Activated naive CD4-positive, alpha-beta T cell treated with anti-CD3 and anti-CD28 coated beads for 36 hours (primary cell): ENCODE data around the gene ARRDC2. TPM values are rescaled to one million over a fixed set of nuclear protein-coding genes. Genes with fewer than 3 reads are reported as not detected.
"Not testable (repeated sequence)": the region's sequence is repeated elsewhere in the genome, so short reads cannot be mapped to it uniquely, and the experiment has no call there.

Experiments used
- CTCF ChIA-PET: fragments of 350-600 bp; sonication (Branson Sonifier 250); formaldehyde crosslinking; loops from one replicate; lab custom pipeline; 2021; ENCODE audit warnings: antibody characterized with exemption; lab: Charles Lee
- DNase-seq: peaks from one replicate; pipeline ENCODE4 v3.0.0-alpha.2; 2020
- H3K27ac Mint-ChIP-seq: one replicate; pipeline ENCODE4 v1.8.0; 2021; ENCODE audit warnings: mild to moderate bottlenecking, mixed read lengths
- H3K27me3 Mint-ChIP-seq: one replicate; pipeline ENCODE4 v1.8.0; 2021; ENCODE audit warnings: low read depth, mixed read lengths
- H3K36me3 Mint-ChIP-seq: one replicate; pipeline ENCODE4 v1.8.0; 2021; ENCODE audit warnings: low read depth, mixed read lengths
- H3K4me1 Mint-ChIP-seq: one replicate; pipeline ENCODE4 v1.8.0; 2021; ENCODE audit warnings: low read depth, mixed read lengths
- H3K4me3 Mint-ChIP-seq: one replicate; pipeline ENCODE4 v1.8.0; 2021; ENCODE audit warnings: mild to moderate bottlenecking, moderate library complexity, mixed read lengths
- H3K9me3 Mint-ChIP-seq: one replicate; pipeline ENCODE4 v1.8.0; 2021; ENCODE audit warnings: mixed read lengths
- intact Hi-C: fragments of 100-400 bp; cut with micrococcal nuclease; formaldehyde crosslinking; loops from one replicate; pipeline ENCODE4 v1.15.1; 2023
- total RNA-seq, 2 experiments: library from RNA; stranded (reverse); gene quantifications; one replicate each; pipeline ENCODE4 v1.2.3, GENCODE V29; 2021

The ARRDC2 gene
- total RNA-seq, 2 experiments from 2014 or later = 17.7 to 19.0 TPM

DNA sequence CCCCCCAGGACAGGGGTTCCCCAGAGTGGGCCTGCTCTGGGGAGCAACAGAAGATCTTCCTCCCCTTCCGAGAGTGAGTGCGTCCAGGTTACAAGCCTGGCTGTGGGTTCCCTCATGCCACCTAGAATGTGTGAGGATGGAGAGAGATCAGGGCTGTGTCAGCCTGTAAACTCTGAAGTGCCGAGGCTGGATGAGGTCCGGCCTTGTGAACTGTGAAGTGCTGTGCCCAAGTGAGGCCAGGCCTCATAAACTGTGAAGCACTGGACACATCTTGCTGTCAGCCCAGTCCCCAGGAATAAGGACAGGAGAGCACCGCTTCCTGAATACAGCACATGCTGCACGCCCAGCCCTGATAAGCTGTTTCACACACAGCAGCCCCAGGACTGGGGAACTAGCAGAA is 33.4 kb upstream of the ARRDC2 start:
- DNase-seq = no peak
- no peak overlapping the region for H3K27ac Mint-ChIP-seq
- no peaks in the 10 kb centered on the region for H3K36me3 Mint-ChIP-seq
- no peaks in the 10 kb centered on the region for H3K4me1 Mint-ChIP-seq
- intact Hi-C loops = no loop called here
- CTCF ChIA-PET = no interaction called here
- H3K4me3 Mint-ChIP-seq = no peak overlapping the region
- peaks cover 3% of the 10 kb centered on the region for H3K27me3 Mint-ChIP-seq
- no peaks in the 10 kb centered on the region for H3K9me3 Mint-ChIP-seq

- Mint-ChIP-seq H3K27ac (no peak overlapping the region), H3K9me3 (no peaks in the 10 kb centered on the region), H3K4me1 (no peaks in the 10 kb centered on the region), H3K27me3 (peaks cover 5% of the 10 kb centered on the region), H3K36me3 (no peaks in the 10 kb centered on the region), H3K4me3 (no peak overlapping the region)
- no peak for DNase-seq
- intact Hi-C loops = no loop called here
- CTCF ChIA-PET = no interaction called here
Measured at GRCh38 chr19:17975032-17975431, 32.9 kb upstream of the ARRDC2 start.

DNA sequence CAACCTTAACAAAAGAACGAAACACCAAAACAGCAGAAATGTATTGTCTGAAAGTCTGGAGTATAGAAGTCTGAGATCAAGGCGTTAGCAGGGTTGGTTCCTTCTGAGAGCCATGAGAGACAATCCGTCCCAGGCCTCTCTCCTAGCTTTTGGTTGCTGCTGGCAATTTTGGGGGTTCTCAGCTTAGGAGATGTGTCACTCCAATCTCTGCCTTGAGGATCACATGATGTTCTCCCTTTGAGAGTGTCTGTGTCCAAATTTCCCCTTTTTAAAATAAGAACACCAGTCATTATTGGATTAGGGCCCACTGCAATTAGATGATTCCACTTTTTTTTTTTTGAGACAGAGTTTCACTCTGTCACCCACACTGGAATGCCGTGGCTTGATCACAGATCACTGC is 30.9 kb upstream of the ARRDC2 start:
- Mint-ChIP-seq H3K9me3 (no peaks in the 10 kb centered on the region), H3K4me1 (peaks cover 2% of the 10 kb centered on the region), H3K36me3 (no peaks in the 10 kb centered on the region), H3K27ac (no peak overlapping the region), H3K4me3 (no peak overlapping the region), H3K27me3 (peaks cover 8% of the 10 kb centered on the region)
- DNase-seq = no peak
- CTCF ChIA-PET = interaction anchor here (1.1 kb wide), 1 partner anchor 20 kb away, joined by 5 read pairs; no protein-coding TSS in a partner anchor
- intact Hi-C loops = no loop called here

GRCh38 chr19:17977488-17977887 is 30.5 kb upstream of the ARRDC2 start:
- Mint-ChIP-seq H3K36me3 (no peaks in the 10 kb centered on the region), H3K9me3 (no peaks in the 10 kb centered on the region), H3K4me3 (no peak overlapping the region), H3K27me3 (peaks cover 8% of the 10 kb centered on the region), H3K4me1 (peaks cover 2% of the 10 kb centered on the region), H3K27ac (no peak overlapping the region)
- intact Hi-C loops = no loop called here
- DNase-seq = no peak
- CTCF ChIA-PET = interaction anchor here (1.1 kb wide), 1 partner anchor 20 kb away, joined by 5 read pairs; no protein-coding TSS in a partner anchor

DNA sequence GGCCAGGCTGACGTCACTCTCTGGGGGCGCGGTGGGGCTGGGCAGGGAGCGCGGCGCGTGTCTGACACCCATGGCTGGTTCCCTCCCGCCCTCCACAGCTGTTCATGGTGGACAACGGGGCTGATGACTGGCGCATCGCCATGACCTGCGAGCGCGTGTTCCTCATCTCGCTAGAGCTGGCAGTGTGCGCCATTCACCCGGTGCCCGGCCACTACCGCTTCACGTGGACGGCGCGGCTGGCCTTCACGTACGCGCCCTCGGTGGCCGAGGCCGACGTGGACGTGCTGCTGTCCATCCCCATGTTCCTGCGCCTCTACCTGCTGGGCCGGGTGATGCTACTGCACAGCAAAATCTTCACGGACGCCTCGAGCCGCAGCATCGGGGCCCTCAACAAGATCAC is 26.4 kb upstream of the ARRDC2 start:
- H3K4me3 Mint-ChIP-seq = no peak overlapping the region
- H3K9me3 Mint-ChIP-seq = no peaks in the 10 kb centered on the region
- DNase-seq = no peak
- H3K36me3 Mint-ChIP-seq = no peaks in the 10 kb centered on the region
- H3K27me3 Mint-ChIP-seq = peaks cover 8% of the 10 kb centered on the region
- CTCF ChIA-PET = interaction anchor here (1.5 kb wide), 1 partner anchor 43 kb away, joined by 3 read pairs; no protein-coding TSS in a partner anchor
- H3K27ac Mint-ChIP-seq = no peak overlapping the region
- intact Hi-C loops = no loop called here
- H3K4me1 Mint-ChIP-seq = peaks cover 2% of the 10 kb centered on the region

DNA sequence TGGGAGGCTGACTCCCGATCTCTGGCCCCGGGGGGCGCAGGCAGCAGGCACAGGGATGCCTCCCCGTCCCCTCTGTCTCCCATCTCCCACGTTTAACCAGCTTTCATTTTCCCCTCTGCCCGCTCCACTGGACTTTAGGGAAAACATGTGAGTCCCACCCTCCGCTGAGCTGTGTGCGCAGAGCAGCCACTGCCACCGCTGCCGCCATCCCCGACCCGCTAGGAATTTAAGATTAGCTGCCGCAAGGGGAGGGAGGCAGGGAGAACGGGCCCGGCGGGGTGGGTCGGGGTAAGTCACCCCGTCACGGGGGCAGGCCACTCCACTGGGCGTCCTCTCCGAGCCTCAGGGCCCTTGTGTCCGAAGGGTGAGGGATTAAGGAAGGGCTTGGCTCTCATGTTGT is 25.5 kb upstream of the ARRDC2 start:
- CTCF ChIA-PET = interaction anchor here (1.5 kb wide), 1 partner anchor 44 kb away, joined by 3 read pairs; no protein-coding TSS in a partner anchor
- Mint-ChIP-seq H3K27me3 (peaks cover 8% of the 10 kb centered on the region), H3K4me1 (peaks cover 2% of the 10 kb centered on the region), H3K27ac (no peak overlapping the region), H3K4me3 (no peak overlapping the region), H3K9me3 (no peaks in the 10 kb centered on the region), H3K36me3 (no peaks in the 10 kb centered on the region)
- intact Hi-C loops = no loop called here
- DNase-seq = no peak

DNA sequence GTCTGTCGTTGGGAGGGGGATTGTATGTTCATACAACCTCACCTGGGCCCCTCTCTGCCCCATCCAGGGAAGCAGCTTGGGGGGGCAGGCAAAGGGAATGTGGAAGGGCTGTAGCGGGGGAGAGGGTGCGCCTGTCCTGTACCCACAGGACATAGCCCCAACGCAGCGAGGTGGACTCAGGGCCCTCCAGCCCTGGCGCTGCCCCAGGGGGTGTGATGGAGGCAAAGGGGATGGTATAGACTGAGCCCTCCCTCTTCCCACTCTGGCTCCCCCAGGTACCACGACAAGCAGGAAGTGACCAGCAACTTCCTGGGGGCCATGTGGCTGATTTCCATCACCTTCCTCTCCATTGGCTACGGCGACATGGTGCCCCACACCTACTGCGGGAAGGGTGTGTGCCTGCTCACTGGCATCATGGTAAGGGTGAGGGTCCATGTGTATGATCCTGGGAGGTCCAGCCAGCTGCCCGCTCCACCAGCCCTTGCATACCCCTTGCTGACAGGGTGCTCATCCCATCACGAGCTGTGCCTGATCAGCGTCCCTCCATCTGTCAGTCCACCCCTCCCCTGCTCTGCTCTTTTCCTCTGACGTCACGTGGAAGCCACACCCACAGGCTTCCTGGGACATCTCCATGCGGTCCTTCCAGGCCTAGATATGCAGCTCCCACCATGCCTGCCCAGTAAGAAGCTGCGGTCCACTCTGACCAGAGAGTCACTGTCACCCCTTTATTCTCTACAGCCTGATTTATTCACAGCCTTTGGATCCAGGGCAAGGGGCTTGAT is 22.7 kb upstream of the ARRDC2 start:
- Mint-ChIP-seq H3K36me3 (no peaks in the 10 kb centered on the region), H3K27ac (no peak overlapping the region), H3K9me3 (no peaks in the 10 kb centered on the region), H3K4me3 (no peak overlapping the region), H3K27me3 (peaks cover 3% of the 10 kb centered on the region), H3K4me1 (peaks cover 1% of the 10 kb centered on the region)
- CTCF ChIA-PET = no interaction called here
- intact Hi-C loops = no loop called here
- DNase-seq = no peak

DNA sequence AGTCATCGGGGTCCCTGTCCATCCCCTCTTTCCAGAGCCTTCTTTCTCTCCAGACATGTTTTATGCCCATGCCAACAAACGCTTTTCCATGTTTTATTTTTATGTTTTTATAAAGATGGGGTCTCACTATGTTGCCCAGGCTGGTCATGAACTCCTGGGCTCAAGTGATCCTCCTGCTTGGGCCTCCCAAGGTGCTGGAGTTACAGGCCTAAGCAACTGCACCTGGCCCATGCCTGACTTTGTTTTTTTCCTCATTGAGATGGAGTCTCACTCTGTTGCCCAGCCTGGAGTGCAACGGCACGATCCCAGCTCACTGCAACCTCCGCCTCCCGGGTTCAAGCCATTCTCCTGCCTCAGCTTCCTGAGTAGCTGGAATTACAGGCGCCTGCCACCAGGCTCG is 21.4 kb upstream of the ARRDC2 start:
- DNase-seq, H3K4me1 Mint-ChIP-seq, CTCF ChIA-PET, H3K27ac Mint-ChIP-seq, H3K27me3 Mint-ChIP-seq, intact Hi-C loops, H3K9me3 Mint-ChIP-seq, H3K36me3 Mint-ChIP-seq, H3K4me3 Mint-ChIP-seq: not testable (repeated sequence)

DNA sequence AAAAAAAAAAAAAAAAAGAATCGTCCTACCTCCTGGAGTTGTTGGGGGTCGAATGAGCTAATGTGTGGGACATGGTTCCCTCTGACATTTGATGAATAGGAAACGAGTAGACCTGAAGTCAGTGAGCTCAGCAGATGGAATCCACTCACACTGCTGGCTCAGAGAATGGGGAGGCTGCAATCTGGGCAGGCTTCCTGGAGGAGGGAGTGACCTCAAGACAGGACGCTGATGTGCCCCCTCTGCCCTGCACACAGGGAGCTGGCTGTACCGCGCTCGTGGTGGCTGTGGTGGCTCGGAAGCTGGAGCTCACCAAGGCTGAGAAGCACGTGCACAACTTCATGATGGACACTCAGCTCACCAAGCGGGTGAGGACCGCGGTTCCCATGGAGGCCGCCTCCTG is 19.8 kb upstream of the ARRDC2 start:
- no peaks in the 10 kb centered on the region for H3K36me3 Mint-ChIP-seq
- H3K27ac Mint-ChIP-seq = no peak overlapping the region
- CTCF ChIA-PET = interaction anchor here (0.9 kb wide), 1 partner anchor 50 kb away, joined by 5 read pairs; no protein-coding TSS in a partner anchor
- H3K27me3 Mint-ChIP-seq = no peaks in the 10 kb centered on the region
- no peaks in the 10 kb centered on the region for H3K9me3 Mint-ChIP-seq
- intact Hi-C loops = no loop called here
- no peaks in the 10 kb centered on the region for H3K4me1 Mint-ChIP-seq
- no peak for DNase-seq
- no peak overlapping the region for H3K4me3 Mint-ChIP-seq

DNA sequence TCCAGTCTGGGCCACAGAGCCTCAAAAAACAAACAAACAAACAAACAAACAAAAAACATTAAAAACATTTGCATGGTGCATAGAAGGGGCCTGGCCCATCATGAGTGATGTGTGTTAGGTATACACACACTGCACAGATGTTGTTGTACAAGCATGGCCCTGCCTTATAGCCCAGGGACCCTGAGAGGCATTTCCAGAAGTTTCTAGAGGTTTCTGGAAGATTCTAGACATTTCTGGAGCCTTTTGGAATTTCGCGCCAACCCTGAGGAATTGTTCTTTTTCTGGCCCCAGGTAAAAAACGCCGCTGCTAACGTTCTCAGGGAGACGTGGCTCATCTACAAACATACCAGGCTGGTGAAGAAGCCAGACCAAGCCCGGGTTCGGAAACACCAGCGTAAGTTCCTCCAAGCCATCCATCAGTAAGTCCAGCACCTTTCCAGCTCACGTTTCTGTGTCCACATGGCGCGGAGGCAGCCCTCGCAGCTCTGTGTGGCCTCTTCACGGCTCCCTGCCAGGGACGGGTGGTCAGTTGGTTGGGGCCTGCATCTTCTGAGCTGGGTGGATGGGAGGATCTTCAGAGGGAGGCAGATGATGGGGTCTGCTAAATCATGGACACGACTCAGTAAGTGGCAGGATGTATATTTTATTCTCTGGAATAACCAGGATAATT is 18.4 kb upstream of the ARRDC2 start:
- DNase-seq = no peak
- H3K36me3 Mint-ChIP-seq = no peaks in the 10 kb centered on the region
- no peaks in the 10 kb centered on the region for H3K27me3 Mint-ChIP-seq
- no peaks in the 10 kb centered on the region for H3K4me1 Mint-ChIP-seq
- no peaks in the 10 kb centered on the region for H3K9me3 Mint-ChIP-seq
- H3K4me3 Mint-ChIP-seq = no peak overlapping the region
- intact Hi-C loops = no loop called here
- CTCF ChIA-PET = no interaction called here
- no peak overlapping the region for H3K27ac Mint-ChIP-seq

DNA sequence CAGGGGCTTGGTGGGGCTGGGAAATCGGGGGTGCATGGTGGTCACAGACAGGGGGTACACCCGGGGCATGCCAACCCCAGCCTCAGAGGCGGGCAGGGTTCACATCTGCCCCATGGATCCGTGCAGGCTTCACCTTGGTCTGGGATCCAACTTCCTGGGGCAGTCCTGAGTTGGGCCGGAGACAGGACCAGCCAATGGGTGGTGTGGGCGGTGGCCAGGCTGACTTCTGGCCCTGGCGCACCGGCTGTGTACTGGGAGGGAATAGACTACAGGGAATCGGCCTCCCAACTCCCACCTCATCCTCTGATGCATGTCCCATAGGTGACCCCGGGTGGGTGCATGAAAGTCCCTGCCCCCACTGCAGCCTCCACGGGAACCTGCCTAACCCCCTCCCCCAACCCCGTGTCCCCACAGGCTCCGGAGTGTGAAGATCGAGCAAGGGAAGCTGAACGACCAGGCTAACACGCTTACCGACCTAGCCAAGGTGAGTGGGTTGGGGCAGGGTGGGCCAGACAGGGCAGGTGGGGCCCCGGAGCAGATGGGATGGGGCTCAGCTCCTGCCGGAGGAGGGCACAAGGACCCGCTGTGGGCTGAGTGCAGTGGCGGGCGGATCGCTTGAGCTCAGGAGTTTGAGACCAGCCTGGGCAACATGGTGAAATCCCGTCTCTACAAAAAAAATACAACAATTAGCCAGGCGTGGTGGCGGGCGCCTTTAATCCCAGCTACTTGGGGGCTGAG is 14.7 kb upstream of the ARRDC2 start:
- no peak for DNase-seq
- Mint-ChIP-seq H3K4me3 (no peak overlapping the region), H3K27ac (no peak overlapping the region), H3K27me3 (no peaks in the 10 kb centered on the region), H3K36me3 (no peaks in the 10 kb centered on the region), H3K4me1 (peaks cover 3% of the 10 kb centered on the region), H3K9me3 (no peaks in the 10 kb centered on the region)
- intact Hi-C loops = no loop called here
- CTCF ChIA-PET = interaction anchor here (1.2 to 6.7 kb wide), 3 partner anchors 47 to 57 kb away, joined by 5 to 186 read pairs (median 7); partner anchors contain the start of gene CCDC124

- DNase-seq = peak; percentile 92
- Mint-ChIP-seq H3K9me3 (no peaks in the 10 kb centered on the region), H3K4me1 (peaks cover 11% of the 10 kb centered on the region), H3K4me3 (no peak overlapping the region), H3K27ac (no peak overlapping the region), H3K36me3 (peaks cover 2% of the 10 kb centered on the region), H3K27me3 (no peaks in the 10 kb centered on the region)
- intact Hi-C loops = loop anchor here (1.0 kb wide), 4 partner anchors 51 to 138 kb away; partner anchors contain the start of gene RPL18A
- CTCF ChIA-PET = interaction anchor here (0.6 to 6.7 kb wide), 17 partner anchors 20 to 294 kb away, joined by 3 to 186 read pairs (median 5); partner anchors contain the start of genes CCDC124, IL12RB1, RPL18A and SLC5A5
Measured at GRCh38 chr19:17996826-17997316, 11.1 kb upstream of the ARRDC2 start.
